HepG2 (cell line): ENCODE data around the gene NOB1. TPM values are rescaled to one million over a fixed set of nuclear protein-coding genes. Genes with fewer than 3 reads are reported as not detected.

Source experiments
- ARHGAP35 ChIP-seq: sonication (generic); formaldehyde crosslinking; IDR thresholded peaks from 2 replicates; pipeline ENCODE4 v1.9.0; 2022; ENCODE audit warnings: mild to moderate bottlenecking, inconsistent platforms, moderate library complexity, missing genetic modification reagents, borderline replicate concordance
- EP300 ChIP-seq, 3 experiments: sonication (generic) in 1 of 3; formaldehyde crosslinking in 1 of 3; IDR thresholded peaks; 2 replicates each; pipeline versions ENCODE4 v1.5.1 to v1.6.1; 2011 to 2020; ENCODE audit warnings: low read depth in 2 of 3, low read length in 2 of 3, borderline replicate concordance in 1 of 3, improper control_type of control experiment in 1 of 3, mild to moderate bottlenecking in 1 of 3, missing genetic modification reagents in 1 of 3, moderate library complexity in 1 of 3
- HNF4G ChIP-seq, 2 experiments: sonication (generic) in 1 of 2; formaldehyde crosslinking in 1 of 2; IDR thresholded peaks; 2 replicates each; pipeline versions ENCODE4 v1.4.0 to v1.6.1; 2011 to 2020; ENCODE audit warnings: borderline replicate concordance in 2 of 2, low read depth in 2 of 2, mild to moderate bottlenecking in 2 of 2, low read length in 1 of 2, missing genetic modification reagents in 1 of 2, moderate library complexity in 1 of 2
- KMT2B ChIP-seq: IDR thresholded peaks from 2 replicates; pipeline ENCODE4 v1.6.1; 2016; ENCODE audit warnings: missing genetic modification reagents, missing compliant biosample characterization
- MED13 ChIP-seq: sonication (generic); formaldehyde crosslinking; IDR thresholded peaks from 2 replicates; pipeline ENCODE4 v1.5.0; 2020; ENCODE audit warnings: missing genetic modification reagents
- NFRKB ChIP-seq: fragments of 450-650 bp; IDR thresholded peaks from 2 replicates; pipeline ENCODE4 v1.6.1; 2017
- NKX3-1 ChIP-seq: sonication (generic); formaldehyde crosslinking; IDR thresholded peaks from 2 replicates; pipeline ENCODE4 v1.5.0; 2020; ENCODE audit warnings: missing genetic modification reagents
- REXO4 ChIP-seq: sonication (generic); formaldehyde crosslinking; IDR thresholded peaks from 2 replicates; pipeline ENCODE4 v1.8.0; 2022; ENCODE audit warnings: missing genetic modification reagents, mild to moderate bottlenecking, borderline replicate concordance
- RNF2 ChIP-seq: fragments of 450-650 bp; conservative IDR thresholded peaks from 2 replicates; pipeline ENCODE4 v1.6.1; 2016; ENCODE audit warnings: low read depth
- SALL1 ChIP-seq: sonication (generic); formaldehyde crosslinking; IDR thresholded peaks from 2 replicates; pipeline ENCODE4 v1.8.0; 2022; ENCODE audit warnings: mild to moderate bottlenecking, missing genetic modification reagents
- SOX6 ChIP-seq, 2 experiments: fragments of 450-650 bp in 1 of 2; sonication (generic) in 1 of 2; formaldehyde crosslinking in 1 of 2; IDR thresholded peaks; 2 replicates each; pipeline versions ENCODE4 v1.4.0 to v1.6.1; 2017 to 2020; ENCODE audit warnings: antibody characterized with exemption in 1 of 2, mild to moderate bottlenecking in 1 of 2, missing genetic modification reagents in 1 of 2
- TCF7 ChIP-seq: sonication (generic); IDR thresholded peaks from 2 replicates; pipeline ENCODE4 v1.6.1; 2016; ENCODE audit warnings: antibody characterized with exemption, low read depth
- U2AF2 ChIP-seq: fragments of 200-400 bp; formaldehyde crosslinking; IDR thresholded peaks from 2 replicates; pipeline ENCODE4 v1.6.1; 2017; ENCODE audit warnings: low read depth, mild to moderate bottlenecking, low read length
- ZMYM2 ChIP-seq: sonication (generic); formaldehyde crosslinking; IDR thresholded peaks from 2 replicates; pipeline ENCODE4 v1.8.0; 2022; ENCODE audit warnings: mild to moderate bottlenecking, missing genetic modification reagents
- ZMYM3 ChIP-seq: sonication (generic); formaldehyde crosslinking; IDR thresholded peaks from 2 replicates; pipeline ENCODE4 v1.5.1; 2020; ENCODE audit warnings: mild to moderate bottlenecking, missing genetic modification reagents
- ZNF556 ChIP-seq: sonication (generic); formaldehyde crosslinking; IDR thresholded peaks from 2 replicates; pipeline ENCODE4 v1.4.0; 2020; ENCODE audit warnings: mild to moderate bottlenecking, missing genetic modification reagents, borderline replicate concordance
- ZNF644 ChIP-seq: IDR thresholded peaks from 2 replicates; pipeline ENCODE4 v1.6.1; 2016; ENCODE audit warnings: low read depth
- ZNF652 ChIP-seq: IDR thresholded peaks from 2 replicates; pipeline ENCODE4 v1.6.1; 2016; ENCODE audit warnings: low read depth, borderline replicate concordance
- ZNF678 ChIP-seq: sonication (generic); formaldehyde crosslinking; IDR thresholded peaks from 2 replicates; pipeline ENCODE4 v1.4.0; 2020; ENCODE audit warnings: mild to moderate bottlenecking, missing genetic modification reagents
- polyA plus RNA-seq, 8 experiments: library from polyadenylated mRNA; depleted of rRNA in 3 of 8; stranded (reverse) in 7 of 8; unstranded in 1 of 8; fragments of >200 nt; fragmentation: Illumina TruSeq in 4 of 8; extraction: Trizol in 4 of 8; gene quantifications; 2 replicates each; pipeline versions ENCODE4 v1.2.1 to v1.2.3, GENCODE V29; 2011 to 2016; ENCODE audit warnings: low read depth in 4 of 8, missing spikeins in 1 of 8, mixed read lengths in 1 of 8; ENCODE audit not compliant: insufficient read depth in 1 of 8
- total RNA-seq, 5 experiments: library from RNA; depleted of rRNA; stranded (reverse); fragments of >200 nt; fragmentation: Illumina TruSeq; extraction: Trizol; gene quantifications; 2 replicates each; pipeline ENCODE4 v1.2.3, GENCODE V29; 2016; ENCODE audit warnings: low read depth in 1 of 5
- TF ChIP-seq, protein P1 (sequence below): IDR thresholded peaks from 2 replicates; pipeline ENCODE4 v1.6.1; 2012; ENCODE audit warnings: inconsistent platforms
- TF ChIP-seq, protein P2 (sequence below): sonication (generic); formaldehyde crosslinking; IDR thresholded peaks from one replicate; pipeline ENCODE4 v1.5.1; 2020; ENCODE audit warnings: mild to moderate bottlenecking, missing genetic modification reagents; ENCODE audit errors: not compliant biosample characterization

NOB1 gene
- total and polyA plus RNA-seq, 2 of the 13 experiments (the other 11 are each of a cell fraction or from before 2014, with no cell fraction given): 47.1 to 162 TPM

DNA sequence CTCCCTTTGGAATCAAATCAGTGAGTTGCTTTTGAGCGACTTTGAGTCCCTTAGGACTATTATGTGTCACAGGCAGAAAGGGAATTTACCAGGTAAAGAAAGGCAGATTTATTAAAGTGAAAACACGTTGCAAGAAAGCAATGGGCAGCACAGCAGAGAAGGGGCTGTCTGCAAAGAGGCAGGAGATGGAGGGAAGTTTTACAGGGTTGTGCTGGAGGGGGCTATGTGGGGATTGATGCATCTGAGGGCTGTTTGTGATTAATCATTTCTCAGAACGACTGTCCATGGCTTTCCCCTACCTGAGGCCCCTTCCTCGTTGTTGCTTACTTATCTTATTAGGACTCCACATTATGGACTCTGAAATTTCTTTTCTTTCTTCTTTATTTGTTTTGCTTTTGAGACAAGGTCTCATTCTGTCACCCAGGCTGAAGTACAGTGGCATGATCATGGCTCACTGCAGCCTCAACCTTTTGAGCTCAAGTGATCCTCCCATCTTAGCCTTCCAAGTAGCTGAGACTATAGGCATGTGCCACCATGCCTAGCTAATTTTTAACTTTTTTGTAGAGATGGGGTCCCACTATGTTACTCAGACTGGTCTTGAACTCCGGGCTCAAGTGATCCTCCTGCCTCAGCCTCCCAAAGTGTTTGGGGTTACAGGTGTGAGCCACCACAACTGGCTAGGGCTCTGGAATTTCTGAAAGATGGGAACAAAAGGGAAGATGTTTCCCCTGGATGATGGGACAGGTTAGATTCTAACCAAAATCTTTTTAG lies 12.9 kb upstream of the NOB1 start (continued):
- TF ChIP-seq MED13 (CRISPR knock-in tag) (no peak), ZNF678 (CRISPR knock-in tag) (peak; percentile 99; the same call in 1 of the 2 replicates), ZNF556 (CRISPR knock-in tag) (no peak), ZNF644 (CRISPR knock-in tag) (peak; percentile 50; the same call in 1 of the 2 replicates), RNF2 (no peak), TCF7 (0 out of 2 replicates have a peak, but pooled peaks have one; percentile 29), ZNF652 (no peak), KMT2B (CRISPR knock-in tag) (no peak), HNF4G (IDR thresholded peaks at IDR 0.05; ENCODE audit: borderline replicate concordance, low read depth, low read length) (0 out of 2 replicates have a peak, but pooled peaks have one; percentile 4), HNF4G (CRISPR knock-in tag; IDR thresholded peaks at IDR 0.05; ENCODE audit: borderline replicate concordance, low read depth) (no peak), NKX3-1 (no peak), REXO4 (CRISPR knock-in tag) (no peak), SALL1 (peak; percentile 35; the same call in 1 of the 2 replicates), SOX6 (IDR thresholded peaks at IDR 0.05) (no peak), SOX6 (CRISPR knock-in tag; IDR thresholded peaks at IDR 0.05) (peak; percentile 30; the same call in 1 of the 2 replicates), U2AF2 (no peak), NFRKB (no peak), ARHGAP35 (CRISPR knock-in tag) (no peak), EP300 (IDR thresholded peaks at IDR 0.05; ENCODE audit: low read depth in 2 of 2, low read length in 2 of 2) (peak in 1 of 2 experiments; percentile 30; a peak in 1 of 4 replicates), EP300 (CRISPR knock-in tag; IDR thresholded peaks at IDR 0.05; ENCODE audit: borderline replicate concordance) (no peak), ZMYM2 (CRISPR knock-in tag) (peak; percentile 63; the same call in 1 of the 2 replicates), ZMYM3 (peak; percentile 89)
- TF ChIP-seq, protein P1, sequence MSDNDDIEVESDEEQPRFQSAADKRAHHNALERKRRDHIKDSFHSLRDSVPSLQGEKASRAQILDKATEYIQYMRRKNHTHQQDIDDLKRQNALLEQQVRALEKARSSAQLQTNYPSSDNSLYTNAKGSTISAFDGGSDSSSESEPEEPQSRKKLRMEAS: no peak
- TF ChIP-seq, protein P2, sequence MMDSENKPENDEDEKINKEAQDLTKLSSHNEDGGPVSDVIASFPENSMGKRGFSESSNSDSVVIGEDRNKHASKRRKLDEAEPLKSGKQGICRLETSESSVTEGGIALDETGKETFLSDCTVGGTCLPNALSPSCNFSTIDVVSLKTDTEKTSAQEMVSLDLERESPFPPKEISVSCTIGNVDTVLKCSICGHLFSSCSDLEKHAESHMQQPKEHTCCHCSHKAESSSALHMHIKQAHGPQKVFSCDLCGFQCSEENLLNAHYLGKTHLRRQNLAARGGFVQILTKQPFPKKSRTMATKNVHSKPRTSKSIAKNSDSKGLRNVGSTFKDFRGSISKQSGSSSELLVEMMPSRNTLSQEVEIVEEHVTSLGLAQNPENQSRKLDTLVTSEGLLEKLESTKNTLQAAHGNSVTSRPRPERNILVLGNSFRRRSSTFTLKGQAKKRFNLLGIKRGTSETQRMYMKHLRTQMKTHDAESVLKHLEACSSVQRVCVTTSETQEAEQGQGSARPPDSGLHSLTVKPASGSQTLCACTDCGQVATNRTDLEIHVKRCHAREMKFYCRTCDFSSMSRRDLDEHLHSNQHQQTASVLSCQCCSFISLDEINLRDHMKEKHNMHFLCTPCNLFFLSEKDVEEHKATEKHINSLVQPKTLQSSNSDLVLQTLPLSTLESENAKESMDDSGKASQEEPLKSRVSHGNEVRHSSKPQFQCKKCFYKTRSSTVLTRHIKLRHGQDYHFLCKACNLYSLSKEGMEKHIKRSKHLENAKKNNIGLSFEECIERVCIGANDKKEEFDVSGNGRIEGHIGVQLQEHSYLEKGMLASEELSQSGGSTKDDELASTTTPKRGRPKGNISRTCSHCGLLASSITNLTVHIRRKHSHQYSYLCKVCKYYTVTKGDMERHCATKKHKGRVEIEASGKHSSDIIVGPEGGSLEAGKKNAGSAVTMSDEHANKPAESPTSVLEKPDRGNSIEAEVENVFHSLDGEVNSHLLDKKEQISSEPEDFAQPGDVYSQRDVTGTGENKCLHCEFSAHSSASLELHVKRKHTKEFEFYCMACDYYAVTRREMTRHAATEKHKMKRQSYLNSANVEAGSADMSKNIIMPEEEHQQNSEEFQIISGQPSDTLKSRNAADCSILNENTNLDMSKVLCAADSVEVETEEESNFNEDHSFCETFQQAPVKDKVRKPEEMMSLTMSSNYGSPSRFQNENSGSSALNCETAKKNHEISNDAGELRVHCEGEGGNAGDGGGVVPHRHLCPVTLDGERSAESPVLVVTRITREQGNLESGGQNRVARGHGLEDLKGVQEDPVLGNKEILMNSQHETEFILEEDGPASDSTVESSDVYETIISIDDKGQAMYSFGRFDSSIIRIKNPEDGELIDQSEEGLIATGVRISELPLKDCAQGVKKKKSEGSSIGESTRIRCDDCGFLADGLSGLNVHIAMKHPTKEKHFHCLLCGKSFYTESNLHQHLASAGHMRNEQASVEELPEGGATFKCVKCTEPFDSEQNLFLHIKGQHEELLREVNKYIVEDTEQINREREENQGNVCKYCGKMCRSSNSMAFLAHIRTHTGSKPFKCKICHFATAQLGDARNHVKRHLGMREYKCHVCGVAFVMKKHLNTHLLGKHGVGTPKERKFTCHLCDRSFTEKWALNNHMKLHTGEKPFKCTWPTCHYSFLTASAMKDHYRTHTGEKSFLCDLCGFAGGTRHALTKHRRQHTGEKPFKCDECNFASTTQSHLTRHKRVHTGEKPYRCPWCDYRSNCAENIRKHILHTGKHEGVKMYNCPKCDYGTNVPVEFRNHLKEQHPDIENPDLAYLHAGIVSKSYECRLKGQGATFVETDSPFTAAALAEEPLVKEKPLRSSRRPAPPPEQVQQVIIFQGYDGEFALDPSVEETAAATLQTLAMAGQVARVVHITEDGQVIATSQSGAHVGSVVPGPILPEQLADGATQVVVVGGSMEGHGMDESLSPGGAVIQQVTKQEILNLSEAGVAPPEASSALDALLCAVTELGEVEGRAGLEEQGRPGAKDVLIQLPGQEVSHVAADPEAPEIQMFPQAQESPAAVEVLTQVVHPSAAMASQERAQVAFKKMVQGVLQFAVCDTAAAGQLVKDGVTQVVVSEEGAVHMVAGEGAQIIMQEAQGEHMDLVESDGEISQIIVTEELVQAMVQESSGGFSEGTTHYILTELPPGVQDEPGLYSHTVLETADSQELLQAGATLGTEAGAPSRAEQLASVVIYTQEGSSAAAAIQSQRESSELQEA: no peak
